Left renal pelvis (tissue), 4 donors: ENCODE measurements around the gene SNAPC3. TPM values are rescaled to one million over a fixed set of nuclear protein-coding genes. Genes with fewer than 3 reads are reported as not detected.
"Not testable (repeated sequence)": the region's sequence is repeated elsewhere in the genome, so short reads cannot be mapped to it uniquely, and the experiment has no call there.

Experiments used
- DNase-seq, 4 donors: peaks; one replicate each; pipeline ENCODE4 v3.0.0-alpha.2; 2013; ENCODE audit warnings: low read depth in 4 of 4, low spot score in 3 of 4
- polyA plus RNA-seq, 4 donors: library from polyadenylated mRNA; unstranded; fragments of 120-200 nt; gene quantifications; one replicate each; pipeline ENCODE4 v1.2.1, GENCODE V29; 2013; ENCODE audit not compliant: insufficient read length in 4 of 4

SNAPC3 gene
- polyA plus RNA-seq = 10 to 100 TPM; 34.6 to 51.8 (median 49.2) TPM

DNA sequence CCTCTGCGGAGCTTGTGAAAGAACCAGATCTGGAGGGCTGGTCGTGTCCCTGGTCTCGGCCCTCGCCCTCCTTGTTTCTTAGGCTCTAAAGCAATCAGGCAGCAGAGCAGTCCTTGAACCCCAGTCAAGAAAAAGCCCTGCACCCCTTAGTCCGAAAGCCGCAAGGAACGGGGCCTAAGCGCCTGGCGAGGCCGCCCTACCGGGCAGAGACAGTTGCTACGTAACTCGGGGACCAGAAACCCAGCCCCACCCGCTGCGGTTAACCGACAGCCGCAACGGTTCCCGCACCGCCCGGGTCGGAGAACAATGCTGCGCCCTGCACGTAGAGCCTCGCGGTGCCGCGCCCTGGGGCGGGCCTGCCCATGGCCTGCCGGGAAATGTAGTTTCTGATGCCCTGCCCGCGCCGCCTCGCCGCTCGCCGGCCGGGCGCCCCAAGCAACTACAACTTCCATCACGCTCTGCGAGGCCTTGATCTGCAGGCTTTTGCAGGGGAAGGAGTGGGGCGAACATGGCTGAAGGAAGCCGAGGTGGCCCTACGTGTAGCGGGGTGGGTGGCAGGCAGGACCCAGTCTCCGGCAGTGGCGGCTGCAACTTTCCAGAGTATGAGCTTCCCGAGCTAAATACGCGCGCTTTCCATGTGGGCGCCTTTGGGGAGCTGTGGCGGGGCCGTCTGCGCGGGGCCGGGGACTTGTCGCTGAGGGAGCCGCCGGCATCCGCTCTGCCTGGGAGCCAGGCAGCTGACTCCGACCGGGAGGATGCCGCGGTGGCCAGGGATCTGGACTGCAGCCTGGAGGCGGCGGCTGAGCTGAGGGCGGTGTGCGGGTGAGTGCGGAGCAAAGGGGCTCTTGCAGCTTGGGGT is at the start of gene SNAPC3:
TSS of gene SNAPC3 (plus strand) at position 505 of the 859 bp plus-strand sequence. CDS start at position 509, 4 bp downstream.
- peak; percentile 84 to 89 (median 87) for DNase-seq

DNA sequence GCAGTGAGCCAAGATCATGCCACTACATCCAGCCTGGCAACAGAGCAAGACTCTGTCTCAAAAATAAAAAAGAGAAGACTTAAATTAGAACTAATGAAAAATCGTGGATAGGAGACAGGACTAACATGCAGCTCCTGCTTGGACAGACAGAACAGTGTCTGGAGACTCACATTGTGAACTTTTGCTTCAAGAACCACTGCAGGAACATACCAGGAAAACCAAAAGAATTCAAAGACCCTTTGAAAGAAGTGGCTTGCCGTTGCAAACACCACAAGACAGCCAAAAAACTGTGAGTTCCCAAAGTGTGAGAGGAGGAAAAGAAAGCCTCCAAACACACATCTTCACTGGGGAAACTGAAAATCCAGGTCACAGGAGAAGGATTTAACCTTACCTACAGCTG is 48.8 kb upstream of the SNAPC3 start:
- DNase-seq = no peak

DNA sequence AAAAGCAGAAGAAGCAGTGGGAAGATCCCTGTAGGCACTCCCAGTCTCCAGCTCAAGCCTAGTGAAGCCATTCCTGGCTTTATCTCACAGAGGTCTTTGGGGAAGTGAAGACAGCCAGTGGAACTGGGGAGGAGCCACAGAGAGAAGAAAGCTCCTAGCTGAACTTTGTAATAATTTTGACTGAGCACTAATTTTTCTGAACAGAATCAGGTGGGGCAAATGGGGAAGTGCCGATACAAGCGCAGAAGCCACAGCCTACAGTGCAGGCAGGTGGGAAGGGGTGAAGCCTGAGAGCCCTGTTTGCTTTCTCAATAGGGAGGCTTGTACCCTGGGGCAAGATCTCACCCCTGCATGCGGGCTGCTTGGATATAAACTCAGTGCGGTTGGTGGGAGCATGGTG is 48.4 kb upstream of the SNAPC3 start:
- DNase-seq = no peak

DNA sequence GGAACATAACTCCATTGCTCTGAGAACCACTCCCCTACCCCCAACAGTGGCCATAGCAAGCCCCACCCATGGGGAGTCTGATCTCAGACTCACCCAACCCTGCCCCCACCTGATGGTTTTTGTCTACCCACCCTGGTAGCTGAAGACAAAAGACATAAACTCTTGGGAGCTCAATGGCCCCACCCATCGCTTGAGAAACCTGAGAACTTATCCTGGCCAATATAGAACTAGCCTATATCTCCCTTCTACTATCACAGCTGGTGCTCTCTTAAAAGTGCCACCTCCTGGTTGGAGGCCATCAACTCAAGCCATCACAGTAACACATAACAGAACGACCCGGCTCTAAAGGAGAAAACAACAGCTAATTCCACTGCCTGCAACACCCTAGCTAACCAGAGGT is 47.9 kb upstream of the SNAPC3 start:
- no peak for DNase-seq

DNA sequence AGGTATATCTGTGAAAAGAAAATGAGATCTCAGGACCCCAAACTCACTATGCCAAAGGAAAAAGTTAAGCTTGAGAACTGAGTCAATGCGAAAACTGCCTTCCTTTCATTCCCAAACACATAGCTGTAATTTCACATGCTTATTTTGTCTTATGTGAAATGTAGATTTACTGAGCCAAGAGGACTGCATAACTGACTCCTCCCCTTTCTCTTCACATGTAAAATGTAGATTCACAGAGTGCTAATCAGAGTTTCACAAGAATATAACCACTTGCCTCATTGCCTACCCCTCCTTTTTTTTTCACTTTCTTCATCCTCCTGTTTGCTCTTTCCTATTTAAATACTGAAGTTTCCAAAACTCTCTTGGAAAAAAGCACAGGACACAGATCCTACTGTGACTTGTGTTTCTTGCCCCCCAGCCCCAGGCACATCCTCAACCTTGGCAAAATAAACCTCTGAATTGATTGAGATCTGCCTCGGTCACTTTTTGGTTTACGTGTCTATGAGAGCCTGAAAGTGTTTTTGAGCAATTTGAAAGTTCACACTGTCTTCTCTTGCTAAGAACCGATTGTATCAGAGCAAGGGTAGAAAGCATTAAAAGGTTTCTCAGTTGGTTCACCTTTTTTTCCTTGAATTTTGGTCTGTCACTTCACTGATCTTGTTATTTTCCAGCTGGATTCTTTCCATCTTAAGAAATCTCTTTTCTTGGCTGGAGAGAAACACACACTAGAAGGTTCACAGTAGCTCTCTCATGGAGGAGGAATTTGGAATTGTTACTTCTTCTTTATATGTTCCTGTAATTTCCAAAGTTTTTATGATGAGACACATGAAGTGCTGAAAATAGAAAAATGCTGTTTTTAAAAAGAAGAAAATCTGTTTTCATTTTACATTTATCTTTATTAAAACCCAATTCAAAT is 44.8 kb upstream of the SNAPC3 start:
- DNase-seq = no peak

- DNase-seq = not testable (repeated sequence)
Observed at GRCh38 chr9:15379317-15379716, 43.4 kb upstream of the SNAPC3 start.

DNA sequence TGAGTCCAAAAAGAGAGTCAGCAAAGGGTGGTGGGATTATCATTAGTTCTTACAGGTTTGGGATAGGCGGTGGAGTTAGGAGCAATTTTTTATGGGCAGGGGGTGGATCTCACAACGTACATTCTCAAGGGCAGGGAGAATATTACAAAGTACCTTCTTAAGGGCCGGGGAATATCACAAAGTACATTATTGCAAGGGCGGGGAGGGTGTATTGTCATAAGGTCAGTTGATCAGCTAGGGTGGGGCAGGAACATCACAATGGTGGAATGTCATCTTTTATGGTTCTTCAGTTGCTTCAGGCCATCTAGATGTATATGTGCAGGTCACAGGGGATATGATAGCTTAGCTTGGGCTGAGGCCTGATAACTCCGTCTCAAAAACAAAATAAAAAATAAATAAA is 42.8 kb upstream of the SNAPC3 start:
- DNase-seq = not testable (repeated sequence)

GRCh38 chr9:15381491-15381890 is 41.2 kb upstream of the SNAPC3 start:
- no peak for DNase-seq

DNA sequence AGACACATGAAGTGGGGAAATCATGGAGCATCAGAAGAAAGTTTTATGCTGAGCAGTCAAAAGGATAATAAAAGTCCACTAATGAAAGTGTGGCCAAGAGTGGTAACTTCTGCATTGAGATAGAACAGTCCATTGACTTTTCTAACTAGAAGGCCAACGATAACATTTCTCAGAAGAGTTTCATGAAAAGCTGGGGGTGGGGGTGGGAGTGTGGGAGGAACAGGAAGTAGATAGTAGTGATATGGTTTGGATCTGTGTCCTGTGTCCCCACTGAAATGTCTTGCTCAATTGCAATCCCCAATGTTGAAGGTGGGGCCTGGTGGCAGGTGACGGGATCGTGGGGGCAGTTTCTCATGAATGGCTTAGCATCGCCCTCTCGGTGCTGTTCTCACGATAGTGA is 36.2 kb upstream of the SNAPC3 start:
- DNase-seq = no peak

DNA sequence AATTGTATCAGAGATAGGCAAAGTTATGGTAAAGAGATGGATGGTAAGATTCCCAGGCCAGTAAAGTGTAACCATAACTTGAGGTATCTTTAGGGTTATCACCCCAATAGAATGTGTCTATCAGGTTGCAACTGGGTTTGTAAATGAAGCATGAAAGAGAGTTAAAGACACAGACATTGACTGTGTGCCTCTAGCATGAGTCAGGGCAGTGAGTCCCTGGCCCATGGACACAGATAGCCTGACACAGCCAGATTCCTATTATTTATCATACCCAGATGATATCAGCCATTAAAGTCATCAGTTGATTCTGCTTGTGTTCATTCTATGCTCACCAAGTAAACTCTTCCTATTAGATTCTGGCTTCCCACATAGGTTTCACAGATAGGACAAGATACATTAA is 33.5 kb upstream of the SNAPC3 start:
- DNase-seq = no peak

DNA sequence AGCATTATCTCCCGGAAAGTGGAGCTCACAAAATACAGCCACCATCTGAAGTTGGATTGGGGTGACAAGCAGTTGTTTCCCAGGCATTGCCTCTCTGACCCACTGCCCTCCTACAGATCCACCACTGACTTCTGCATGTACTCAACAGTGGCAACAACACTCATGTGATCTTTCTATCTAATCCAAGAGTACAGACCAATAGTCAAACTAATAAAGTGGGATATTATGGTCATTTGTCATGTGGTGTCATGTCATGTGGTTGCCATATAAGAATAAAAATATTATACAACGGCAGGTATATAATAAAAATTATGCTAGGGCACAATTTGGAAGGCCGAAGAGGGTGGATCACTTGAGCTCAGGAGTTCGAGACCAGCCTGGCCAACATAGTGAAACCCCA is 33.0 kb upstream of the SNAPC3 start:
- no peak for DNase-seq

DNA sequence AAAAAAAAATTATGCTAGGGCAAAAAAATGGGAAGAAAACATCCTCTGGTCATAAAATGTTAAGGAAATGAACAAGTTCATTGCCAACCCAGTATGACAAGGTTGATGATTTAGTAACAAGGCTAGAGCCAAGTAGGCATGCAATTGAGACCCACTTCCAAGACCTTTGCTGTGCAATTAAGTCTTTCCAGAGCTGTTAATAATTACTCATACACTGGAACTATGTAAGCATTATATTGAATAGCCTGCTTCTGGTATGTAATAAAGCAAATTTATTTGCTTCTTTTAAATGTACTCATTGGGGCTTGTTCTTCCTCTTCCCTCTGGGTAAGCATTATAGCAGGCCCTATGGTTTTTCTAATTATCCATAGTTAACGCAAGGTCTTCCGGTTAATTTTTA is 32.5 kb upstream of the SNAPC3 start:
- DNase-seq = no peak

DNA sequence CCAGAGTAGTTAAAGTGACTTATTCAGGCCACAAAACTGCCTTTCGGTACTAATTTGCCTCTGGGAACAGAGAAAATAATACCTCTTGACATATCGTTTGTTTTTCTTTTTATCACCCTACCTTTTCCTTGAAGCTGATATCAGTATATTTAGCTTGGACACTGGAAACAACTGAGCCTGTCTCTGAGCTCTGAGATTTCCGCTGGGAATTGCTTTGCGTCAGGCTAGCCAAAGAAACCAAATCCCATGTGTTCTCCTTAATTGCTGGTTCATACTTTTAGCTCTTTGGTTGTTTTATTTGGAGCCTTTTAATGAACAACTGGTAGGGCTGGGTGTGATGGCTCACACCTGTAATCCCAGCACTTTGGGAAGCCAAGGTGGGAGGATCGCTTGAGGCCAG is 30.3 kb upstream of the SNAPC3 start:
- no peak for DNase-seq

DNA sequence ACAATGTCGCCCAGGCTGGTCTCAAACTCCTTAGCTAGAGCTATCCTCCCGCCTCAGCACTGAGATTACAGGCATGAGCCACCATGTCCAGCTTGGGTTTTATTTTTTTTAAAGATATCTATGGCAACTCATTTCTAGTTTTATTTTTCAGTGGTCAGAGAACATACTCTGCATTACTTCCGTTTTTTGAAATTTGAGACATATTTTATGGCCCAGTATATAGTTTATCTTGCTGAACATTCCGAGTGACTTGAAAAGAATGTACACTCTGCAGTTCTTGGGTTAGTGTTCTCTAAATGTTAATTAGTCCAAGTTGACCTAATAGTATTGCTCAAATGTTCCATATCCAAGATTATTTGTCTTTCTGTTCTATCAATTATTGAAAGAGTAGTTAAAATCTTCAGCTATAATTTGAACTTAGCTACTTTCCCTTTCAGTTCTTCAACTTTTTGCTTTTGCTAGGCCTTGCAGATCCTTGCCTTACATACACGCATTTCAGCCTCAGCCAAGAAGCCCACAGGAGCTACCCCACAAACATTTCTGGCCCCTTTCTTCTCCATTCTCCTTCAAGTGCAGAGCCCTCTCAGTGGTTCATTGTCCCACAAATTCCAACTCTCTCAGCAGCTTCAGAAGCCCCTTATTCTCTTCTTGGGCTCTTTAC is 22.3 kb upstream of the SNAPC3 start:
- no peak for DNase-seq

DNA sequence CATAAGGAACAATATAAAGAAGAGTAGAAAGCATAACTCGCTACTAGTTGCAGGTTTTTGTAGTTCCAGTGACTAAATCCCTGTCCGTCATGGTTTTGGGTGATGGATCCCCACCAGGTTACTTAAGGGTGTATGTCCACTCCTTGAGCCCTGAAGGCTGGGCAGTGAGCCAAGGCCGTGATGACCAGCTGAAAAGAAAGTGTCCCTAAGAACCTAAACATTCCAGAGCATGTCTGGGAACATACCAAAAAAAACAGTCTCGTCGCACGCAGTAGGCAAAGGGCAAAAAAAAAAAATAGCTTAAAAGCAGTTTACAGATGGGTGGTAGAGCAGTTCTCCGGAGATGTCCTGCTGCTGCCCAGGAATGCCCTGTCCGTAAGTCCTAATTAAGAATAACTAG is 21.4 kb upstream of the SNAPC3 start:
- DNase-seq = no peak

GRCh38 chr9:15403155-15403554 is 19.5 kb upstream of the SNAPC3 start:
- DNase-seq = no peak

DNA sequence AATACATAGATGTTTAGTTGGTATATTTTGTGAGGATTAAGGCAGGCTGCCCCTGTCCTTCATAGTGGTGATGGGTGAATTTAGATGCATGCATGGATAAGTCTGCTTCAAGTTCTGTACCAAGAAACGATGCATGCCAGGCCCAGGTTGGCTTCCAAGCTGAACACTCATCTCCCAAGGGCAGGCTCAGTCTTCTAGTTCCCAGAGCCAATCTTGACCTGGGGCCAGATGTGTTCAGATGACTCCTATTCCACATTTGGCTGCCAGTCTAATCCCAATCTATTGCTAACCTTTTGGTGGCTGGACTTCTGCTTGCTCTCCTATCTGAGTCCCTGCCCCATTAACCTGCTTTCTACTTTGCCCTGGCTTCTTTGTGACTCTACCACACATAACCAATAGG is 18.5 kb upstream of the SNAPC3 start:
- no peak for DNase-seq

- DNase-seq = no peak
Observed at GRCh38 chr9:15416880-15417279, 5.8 kb upstream of the SNAPC3 start.

- no peak for DNase-seq
Observed at GRCh38 chr9:15417626-15418025, 5.0 kb upstream of the SNAPC3 start.

- no peak for DNase-seq
Observed at GRCh38 chr9:15420796-15421195, 1.9 kb upstream of the SNAPC3 start.

- no peak for DNase-seq
Observed at GRCh38 chr9:15421532-15421931, 1.1 kb upstream of the SNAPC3 start.
